GM19463 (cell line): ENCODE results near the gene SETD1A.

Experiments
- ATAC-seq: cut with Tn5 transposase; IDR thresholded peaks from one replicate; pipeline ENCODE4 v1.9.1; 2021; ENCODE audit warnings: mild to moderate bottlenecking, moderate library complexity; ENCODE audit not compliant: unreplicated experiment

The SETD1A gene

DNA sequence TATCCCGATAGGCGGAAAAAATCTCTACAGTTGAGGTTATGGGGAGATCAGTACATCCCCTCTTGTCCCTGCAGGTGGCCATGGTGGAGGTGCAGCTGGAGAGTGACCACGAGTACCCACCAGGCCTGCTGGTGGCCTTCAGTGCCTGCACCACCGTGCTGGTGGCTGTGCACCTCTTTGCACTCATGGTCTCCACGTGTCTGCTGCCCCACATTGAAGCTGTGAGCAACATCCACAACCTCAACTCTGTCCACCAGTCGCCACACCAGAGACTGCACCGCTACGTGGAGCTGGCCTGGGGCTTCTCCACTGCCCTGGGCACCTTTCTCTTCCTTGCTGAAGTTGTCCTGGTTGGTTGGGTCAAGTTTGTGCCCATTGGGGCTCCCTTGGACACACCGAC is 4.4 kb upstream of the SETD1A start:
- ATAC-seq: no peak

- ATAC-seq: no peak
These were observed 3.9 kb upstream of the SETD1A start for GRCh38 chr16:30953511-30954124.

GRCh38 chr16:30954993-30955392 is 2.6 kb upstream of the SETD1A start:
- no peak for ATAC-seq

DNA sequence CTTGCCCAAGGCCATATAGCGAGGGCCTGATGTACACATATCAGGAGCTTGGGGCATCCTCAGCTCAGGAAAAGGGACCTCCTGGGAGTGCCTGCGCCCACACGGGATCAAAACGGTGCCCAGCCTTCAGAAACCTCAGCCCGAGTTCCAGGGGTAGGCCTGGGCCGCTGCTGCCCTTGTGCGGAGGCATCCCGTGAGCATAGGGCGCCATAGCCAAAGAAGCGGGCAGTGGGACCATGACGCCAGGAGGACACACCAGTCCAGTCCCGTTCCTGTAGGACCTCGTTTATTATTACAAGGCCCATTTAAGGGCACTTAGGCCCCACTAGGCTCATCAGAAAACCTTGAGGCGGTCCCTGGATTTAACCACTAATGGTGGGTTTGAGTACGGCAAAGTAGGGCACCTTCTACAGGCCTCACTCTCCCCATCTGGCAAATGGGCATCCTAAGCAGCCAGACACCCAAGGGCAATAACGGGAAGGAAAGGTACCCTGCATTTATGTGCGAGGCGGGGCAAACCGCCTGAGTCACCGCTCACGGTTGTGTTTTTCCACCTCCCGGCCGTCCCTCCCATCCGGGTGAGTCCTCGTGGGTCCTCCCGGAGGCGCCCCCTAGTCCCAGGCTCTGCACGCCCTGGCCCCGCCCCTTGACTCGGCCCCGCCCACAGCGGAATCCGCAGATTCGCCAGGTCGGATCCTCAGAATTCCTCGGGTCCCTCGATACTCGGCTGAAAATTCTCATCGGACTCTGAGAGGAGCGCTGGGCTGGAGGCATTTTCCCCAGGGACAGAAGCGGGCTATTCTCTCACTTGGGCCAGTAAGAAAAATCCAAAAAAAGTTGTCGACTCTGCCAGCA is 726 bp upstream of the SETD1A start:
- peak; percentile 43 for ATAC-seq

GRCh38 chr16:30958175-30959079 is 873 bp downstream of the SETD1A start:
- peak; percentile 29 for ATAC-seq

- no peak for ATAC-seq
These were observed 3.8 kb downstream of the SETD1A start for GRCh38 chr16:30961384-30961783.

DNA sequence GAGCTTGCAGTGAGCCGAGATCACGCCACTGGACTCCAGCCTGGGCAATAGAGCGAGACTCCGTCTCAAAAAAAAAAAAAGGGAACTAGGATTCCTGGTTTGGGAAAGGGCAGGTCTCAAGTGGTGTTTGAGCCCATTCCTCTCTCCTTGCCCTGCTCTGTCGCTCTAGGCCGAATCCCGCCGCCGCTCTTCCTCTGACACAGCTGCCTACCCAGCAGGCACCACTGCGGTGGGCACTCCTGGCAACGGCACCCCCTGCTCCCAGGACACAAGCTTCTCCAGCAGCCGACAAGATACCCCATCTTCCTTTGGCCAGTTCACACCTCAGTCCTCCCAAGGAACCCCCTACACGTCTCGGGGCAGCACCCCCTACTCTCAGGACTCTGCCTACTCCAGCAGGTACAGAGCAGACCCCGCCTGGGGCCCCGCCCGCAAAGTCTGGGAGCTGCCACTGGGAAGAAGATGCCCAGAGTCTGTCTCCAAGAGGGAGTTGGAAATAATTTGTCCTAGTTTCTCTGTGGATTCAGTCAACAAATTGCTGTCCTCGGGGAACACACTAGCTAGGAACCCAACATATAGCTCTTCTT is 6.5 kb downstream of the SETD1A start:
- ATAC-seq: no peak

DNA sequence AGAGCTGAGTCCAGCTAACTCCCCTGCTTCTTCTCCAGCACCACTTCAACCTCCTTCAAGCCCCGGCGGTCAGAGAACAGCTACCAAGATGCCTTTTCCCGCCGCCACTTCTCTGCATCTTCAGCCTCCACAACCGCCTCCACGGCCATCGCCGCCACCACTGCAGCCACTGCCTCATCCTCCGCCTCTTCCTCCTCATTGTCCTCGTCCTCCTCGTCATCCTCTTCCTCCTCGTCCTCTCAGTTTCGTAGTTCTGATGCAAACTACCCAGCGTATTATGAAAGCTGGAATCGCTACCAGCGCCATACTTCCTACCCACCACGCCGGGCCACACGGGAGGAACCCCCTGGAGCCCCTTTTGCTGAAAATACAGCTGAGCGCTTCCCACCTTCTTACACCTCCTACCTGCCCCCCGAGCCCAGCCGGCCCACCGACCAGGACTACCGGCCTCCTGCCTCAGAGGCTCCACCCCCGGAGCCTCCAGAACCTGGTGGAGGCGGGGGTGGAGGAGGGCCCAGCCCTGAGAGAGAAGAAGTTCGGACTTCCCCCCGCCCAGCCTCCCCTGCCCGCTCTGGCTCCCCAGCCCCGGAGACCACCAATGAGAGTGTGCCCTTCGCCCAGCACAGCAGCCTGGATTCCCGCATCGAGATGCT is 7.1 kb downstream of the SETD1A start:
- no peak for ATAC-seq

GRCh38 chr16:30965436-30965835 is 7.9 kb downstream of the SETD1A start:
- no peak for ATAC-seq

DNA sequence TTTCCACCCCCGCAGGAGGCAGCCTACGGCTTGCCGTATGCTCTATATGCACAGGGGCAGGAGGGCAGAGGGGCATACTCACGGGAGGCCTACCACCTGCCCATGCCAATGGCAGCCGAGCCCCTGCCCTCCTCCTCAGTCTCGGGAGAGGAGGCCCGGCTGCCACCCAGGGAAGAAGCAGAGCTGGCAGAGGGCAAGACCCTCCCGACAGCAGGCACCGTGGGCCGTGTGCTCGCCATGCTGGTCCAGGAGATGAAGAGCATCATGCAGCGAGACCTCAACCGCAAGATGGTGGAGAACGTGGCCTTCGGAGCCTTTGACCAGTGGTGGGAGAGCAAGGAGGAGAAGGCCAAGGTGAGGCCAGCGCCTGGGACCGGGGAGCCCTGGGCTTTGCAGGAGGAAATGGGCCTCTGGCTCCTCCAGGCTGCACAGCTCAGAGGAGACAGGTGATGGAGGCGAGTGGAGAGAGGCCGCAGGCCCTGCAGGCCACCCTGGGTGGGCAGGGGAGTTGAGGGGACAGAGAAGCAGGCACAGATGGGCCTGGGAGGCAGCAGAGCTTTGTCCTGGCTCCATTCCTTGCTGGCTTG is 8.6 kb downstream of the SETD1A start:
- no peak for ATAC-seq

DNA sequence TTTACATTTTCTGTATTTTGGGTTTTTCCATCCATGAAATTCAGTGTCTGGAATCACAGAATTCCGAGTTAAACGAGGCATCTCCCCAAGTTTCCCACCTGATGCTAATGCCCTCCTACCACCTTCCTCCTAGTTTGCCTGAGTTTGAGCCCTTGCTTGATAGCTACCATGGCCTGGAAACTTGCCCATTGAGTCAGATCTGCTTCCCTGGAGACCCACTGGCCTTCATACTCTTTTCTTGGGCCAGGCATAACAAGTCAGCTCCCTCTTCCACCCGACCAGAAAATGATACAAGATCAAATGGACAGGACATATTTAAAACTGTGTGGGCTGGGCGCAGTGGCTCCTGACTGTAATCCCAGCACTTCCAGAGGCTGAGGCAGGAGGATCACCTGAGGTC is 10.2 kb downstream of the SETD1A start:
- no peak for ATAC-seq

- no peak for ATAC-seq
These were observed 11.8 kb downstream of the SETD1A start for GRCh38 chr16:30969246-30969842.

GRCh38 chr16:30971298-30971697 is 13.7 kb downstream of the SETD1A start:
- ATAC-seq: no peak

DNA sequence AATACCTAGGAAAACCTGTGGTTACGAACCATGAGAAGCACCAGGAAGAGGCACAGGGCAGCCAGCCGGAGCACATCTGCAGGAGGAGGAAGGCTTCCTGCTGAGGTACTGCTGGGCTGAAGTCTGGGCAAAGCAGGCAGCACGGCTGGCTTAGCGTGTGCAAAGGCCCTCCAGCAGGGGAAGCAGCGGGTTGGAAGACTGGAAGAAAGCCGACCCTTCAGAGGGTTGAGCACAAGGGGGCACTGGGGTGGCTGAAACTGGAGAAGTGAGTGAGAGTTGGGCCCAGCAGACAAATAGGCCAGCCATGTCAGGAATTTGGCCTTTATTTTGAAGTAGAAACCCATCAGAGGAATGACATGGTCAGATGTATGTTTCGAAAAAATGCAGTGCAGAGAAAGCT is 15.3 kb downstream of the SETD1A start:
- no peak for ATAC-seq

DNA sequence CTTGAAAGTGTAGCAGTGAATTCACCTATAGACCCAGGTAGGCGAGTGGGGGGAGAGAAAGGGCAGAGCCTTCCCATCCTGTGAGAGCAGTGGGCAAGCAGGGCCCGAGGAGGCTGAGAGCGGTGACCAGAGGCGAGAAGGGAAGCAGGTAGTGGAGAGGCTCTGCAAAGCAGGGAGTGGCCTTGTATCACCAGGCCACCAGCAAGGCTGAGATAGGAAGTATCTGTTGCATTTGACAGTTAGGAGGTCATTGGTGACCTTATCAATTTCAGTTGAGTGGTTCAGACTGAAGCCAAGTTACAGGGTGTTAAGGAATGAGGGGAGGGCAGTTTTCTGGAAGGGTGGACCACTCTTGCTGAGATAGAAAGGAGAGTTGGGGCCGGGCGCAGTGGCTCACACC is 16.8 kb downstream of the SETD1A start:
- ATAC-seq: no peak

DNA sequence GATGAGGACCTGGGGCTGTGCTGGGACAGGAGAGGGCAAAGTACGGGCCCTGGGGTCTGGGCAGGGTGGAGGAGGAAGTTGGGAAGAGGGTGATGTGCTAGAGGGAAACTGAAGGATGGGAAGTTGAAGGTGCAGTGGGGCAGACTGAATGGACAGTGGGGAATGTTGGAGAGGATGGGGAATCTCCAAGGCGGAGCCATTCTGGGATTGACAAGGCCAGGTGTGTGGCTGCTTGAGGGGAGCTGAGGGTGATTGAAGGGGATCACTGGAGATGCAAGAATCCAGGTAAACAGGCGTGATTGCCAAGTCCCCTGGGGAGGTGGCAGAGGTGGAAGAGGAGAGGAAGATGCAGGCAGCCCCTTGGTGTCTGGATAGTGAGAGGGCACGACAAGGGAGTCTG is 18.9 kb downstream of the SETD1A start:
- no peak for ATAC-seq

- ATAC-seq: no peak
These were observed 19.9 kb downstream of the SETD1A start for GRCh38 chr16:30977502-30977901.

- ATAC-seq: no peak
These were observed 21.8 kb downstream of the SETD1A start for GRCh38 chr16:30979170-30980022.

DNA sequence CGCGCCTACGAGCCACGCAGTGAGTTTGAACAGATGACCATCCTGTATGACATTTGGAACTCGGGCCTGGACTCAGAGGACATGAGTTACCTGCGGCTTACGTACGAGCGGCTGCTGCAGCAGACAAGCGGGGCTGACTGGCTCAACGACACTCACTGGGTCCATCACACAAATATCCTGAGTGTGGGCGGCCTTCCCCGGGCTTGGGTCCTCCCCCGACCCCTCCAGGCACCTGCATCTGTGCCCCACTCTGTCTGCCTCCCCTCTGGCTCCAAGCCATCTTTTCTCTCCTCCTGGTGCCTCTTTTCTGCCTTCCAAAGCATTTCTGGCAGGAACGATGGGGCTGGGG is 22.4 kb downstream of the SETD1A start:
- no peak for ATAC-seq
